H1 (cell line): ENCODE measurements around the gene SUCNR1. TPM values are rescaled to one million over a fixed set of nuclear protein-coding genes. Genes with fewer than 3 reads are reported as not detected.

ENCODE experiments used
- CTCF ChIA-PET: fragments of 300-600 bp; sonication (Branson Sonifier 250); formaldehyde crosslinking; loops from one replicate; lab custom pipeline; 2021; ENCODE audit not compliant: partially characterized antibody; lab: Charles Lee
- POLR2A ChIA-PET: fragments of 300-600 bp; sonication (Branson Sonifier 250); formaldehyde crosslinking; loops from one replicate; lab custom pipeline; 2021; ENCODE audit warnings: inconsistent platforms; ENCODE audit not compliant: partially characterized antibody; lab: Charles Lee
- DNase-seq, 2 experiments: peaks; one replicate each; pipeline versions ENCODE4 v3.0.0 to v3.0.0-alpha.2; 2010 to 2022; ENCODE audit warnings: low spot score in 2 of 2, low read depth in 1 of 2, mixed read lengths in 1 of 2
- FAIRE-seq: peaks from 2 replicates; lab custom pipeline; 2011; peaks lifted over from hg19 to GRCh38; lab: Jason Lieb, UNC
- H2AFZ ChIP-seq: 2 replicates; pipeline ENCODE4 v1.8.1; 2012; ENCODE audit warnings: low read length, inconsistent platforms
- H2AK5ac ChIP-seq: 2 replicates; pipeline ENCODE4 v1.6.1; 2013; ENCODE audit warnings: low read depth, low read length
- H2BK120ac ChIP-seq: replicated peaks from 2 replicates; pipeline ENCODE3; 2013; ENCODE audit warnings: low read depth, low read length, inconsistent platforms
- H2BK12ac ChIP-seq: 2 replicates; pipeline ENCODE4 v1.6.1; 2013; ENCODE audit warnings: low read depth, low read length
- H2BK15ac ChIP-seq: 2 replicates; pipeline ENCODE4 v1.6.1; 2013; ENCODE audit warnings: low read length
- H2BK20ac ChIP-seq: 2 replicates; pipeline ENCODE4 v1.6.1; 2013; ENCODE audit warnings: low read length
- H2BK5ac ChIP-seq: 2 replicates; pipeline ENCODE4 v1.6.1; 2013; ENCODE audit warnings: low read depth, low read length
- H3K14ac ChIP-seq: 2 replicates; pipeline ENCODE4 v1.6.1; 2013; ENCODE audit warnings: inconsistent platforms; ENCODE audit not compliant: insufficient read length
- H3K18ac ChIP-seq: 2 replicates; pipeline ENCODE4 v1.6.1; 2013; ENCODE audit warnings: low read length; ENCODE audit errors: extremely low read depth
- H3K23ac ChIP-seq: 2 replicates; pipeline ENCODE4 v1.6.1; 2013; ENCODE audit warnings: inconsistent platforms; ENCODE audit not compliant: insufficient read length
- H3K23me2 ChIP-seq: 2 replicates; pipeline ENCODE4 v1.6.1; 2013; ENCODE audit warnings: low read depth, low read length
- H3K27ac ChIP-seq: 2 replicates; pipeline ENCODE4 v1.6.1; 2011; ENCODE audit warnings: low read depth, low read length, inconsistent platforms
- H3K27me3 ChIP-seq, 4 experiments: replicated peaks in 1 of 4; 1 replicate in 1 of 4; 2 replicates in 3 of 4; pipeline versions ENCODE4 v1.6.1 to v1.8.1; 2011 to 2013; ENCODE audit warnings: low read length in 3 of 4, mild to moderate bottlenecking in 3 of 4, inconsistent platforms in 2 of 4, mixed read lengths in 2 of 4, moderate library complexity in 1 of 4; ENCODE audit not compliant: control insufficient read depth in 3 of 4, insufficient read depth in 3 of 4; ENCODE audit errors: extremely low read depth in 1 of 4
- H3K36me3 ChIP-seq, 4 experiments: 2 replicates each; pipeline versions ENCODE4 v1.6.1 to v1.8.1; 2011 to 2013; ENCODE audit warnings: mild to moderate bottlenecking in 4 of 4, low read length in 3 of 4, moderate library complexity in 2 of 4, control low read depth in 1 of 4, inconsistent platforms in 1 of 4; ENCODE audit not compliant: insufficient read depth in 4 of 4, control insufficient read depth in 2 of 4
- H3K4ac ChIP-seq: replicated peaks from 2 replicates; pipeline ENCODE3; 2013; ENCODE audit warnings: low read length, low read depth, mixed read lengths, inconsistent platforms; ENCODE audit not compliant: insufficient read length
- H3K4me1 ChIP-seq, 4 experiments: replicated peaks in 1 of 4; 1 replicate in 1 of 4; 2 replicates in 3 of 4; pipeline versions ENCODE4 v1.6.1 to v1.8.1; 2011 to 2013; ENCODE audit warnings: low read length in 3 of 4, inconsistent platforms in 2 of 4, mixed read lengths in 1 of 4; ENCODE audit not compliant: insufficient read depth in 4 of 4, control insufficient read depth in 3 of 4
- H3K4me2 ChIP-seq, 2 experiments: 2 replicates each; pipeline versions ENCODE4 v1.6.1 to v1.8.1; 2011 to 2013; ENCODE audit warnings: low read depth in 2 of 2, low read length in 2 of 2, control low read depth in 1 of 2, inconsistent platforms in 1 of 2, mild to moderate bottlenecking in 1 of 2; ENCODE audit not compliant: insufficient read depth in 1 of 2
- H3K4me3 ChIP-seq, 4 experiments: fragments of 200-600, 300-600 bp in 1 of 4; sonication (generic), shearing (Covaris generic), sonication (Bioruptor Twin) in 1 of 4; 2 replicates each; pipeline versions ENCODE4 v1.5.1 to v1.8.1; 2011 to 2016; ENCODE audit warnings: low read length in 4 of 4, low read depth in 3 of 4, control low read depth in 2 of 4, inconsistent platforms in 2 of 4, mild to moderate bottlenecking in 2 of 4, mixed read lengths in 1 of 4, moderate library complexity in 1 of 4; ENCODE audit not compliant: insufficient read depth in 2 of 4; ENCODE audit errors: extremely low read depth in 1 of 4
- H3K56ac ChIP-seq: replicated peaks from 2 replicates; pipeline ENCODE3; 2013; ENCODE audit warnings: low read depth, mild to moderate bottlenecking, mixed read lengths, low read length, inconsistent platforms; ENCODE audit not compliant: insufficient read length
- H3K79me1 ChIP-seq: 2 replicates; pipeline ENCODE4 v1.6.1; 2013; ENCODE audit warnings: low read depth, low read length, control low read depth
- H3K79me2 ChIP-seq, 2 experiments: 2 replicates each; pipeline versions ENCODE4 v1.6.1 to v1.8.1; 2012 to 2013; ENCODE audit warnings: low read length in 2 of 2, mild to moderate bottlenecking in 2 of 2, inconsistent platforms in 1 of 2; ENCODE audit not compliant: insufficient read depth in 2 of 2, control insufficient read depth in 1 of 2
- H3K9ac ChIP-seq, 4 experiments: replicated peaks in 1 of 4; 1 replicate in 1 of 4; 2 replicates in 3 of 4; pipeline versions ENCODE4 v1.6.1 to v1.8.1; 2011 to 2013; ENCODE audit warnings: low read depth in 3 of 4, low read length in 3 of 4, control low read depth in 2 of 4, mild to moderate bottlenecking in 2 of 4, moderate library complexity in 2 of 4, inconsistent platforms in 1 of 4; ENCODE audit errors: extremely low read depth in 1 of 4
- H3K9me3 ChIP-seq, 2 experiments: 2 replicates each; pipeline versions ENCODE4 v1.6.1 to v1.8.1; 2012 to 2013; ENCODE audit warnings: mild to moderate bottlenecking in 2 of 2, moderate library complexity in 2 of 2, control low read depth in 1 of 2, inconsistent platforms in 1 of 2, low read depth in 1 of 2, low read length in 1 of 2, mixed read lengths in 1 of 2; ENCODE audit not compliant: insufficient read depth in 2 of 2
- H4K20me1 ChIP-seq, 2 experiments: replicated peaks in 1 of 2; 2 replicates each; pipeline versions ENCODE3 to v1.8.1; 2011 to 2013; ENCODE audit warnings: inconsistent platforms in 2 of 2, low read length in 2 of 2, mild to moderate bottlenecking in 1 of 2; ENCODE audit not compliant: insufficient read depth in 2 of 2, control insufficient read depth in 1 of 2
- H4K5ac ChIP-seq: 2 replicates; pipeline ENCODE4 v1.6.1; 2013; ENCODE audit warnings: low read length, low read depth, mixed read lengths, inconsistent platforms; ENCODE audit not compliant: insufficient read length
- H4K8ac ChIP-seq: 2 replicates; pipeline ENCODE4 v1.8.0; 2013; ENCODE audit warnings: mild to moderate bottlenecking, moderate library complexity, low read length, inconsistent platforms; ENCODE audit not compliant: insufficient read depth; ENCODE audit errors: extremely low read depth
- H4K91ac ChIP-seq: replicated peaks from 2 replicates; pipeline ENCODE3; 2013; ENCODE audit warnings: low read length, mixed read lengths, inconsistent platforms; ENCODE audit not compliant: insufficient read length
- BACH1 ChIP-seq: IDR thresholded peaks from 2 replicates; pipeline ENCODE4 v1.6.1; 2012; ENCODE audit warnings: low read length, improper control_type of control experiment
- HDAC2 ChIP-seq, 2 experiments: fragments of 300-600 bp in 1 of 2; sonication (generic) in 1 of 2; IDR thresholded peaks; 2 replicates each; pipeline ENCODE4 v1.6.1; 2011 to 2012; ENCODE audit warnings: low read depth in 2 of 2, low read length in 2 of 2, mild to moderate bottlenecking in 2 of 2, moderate library complexity in 2 of 2, borderline replicate concordance in 1 of 2, inconsistent platforms in 1 of 2
- WGBS, 2 experiments: shearing (Covaris generic) in 1 of 2; methylation state at CpG; one replicate each; pipeline versions ENCODE4 v1.1.6 to v1.1.7; 2013 to 2015; ENCODE audit warnings: low lambda C conversion rate in 2 of 2, mixed read lengths in 2 of 2, inconsistent platforms in 1 of 2, low coverage in 1 of 2, missing lambda C conversion rate in 1 of 2; ENCODE audit not compliant: insufficient replicate concordance in 2 of 2, insufficient coverage in 1 of 2, insufficient read length in 1 of 2; ENCODE audit errors: extremely low coverage in 1 of 2, missing lambda C conversion rate in 1 of 2; 5-methylcytosine and 5-hydroxymethylcytosine counted together
- polyA plus RNA-seq, 7 experiments: library from polyadenylated mRNA; depleted of rRNA in 3 of 7; stranded (reverse) in 5 of 7; unstranded in 2 of 7; fragments of >200 nt in 5 of 7; fragments of 200-250 nt in 2 of 7; gene quantifications; 1 replicate in 5 of 7; 2 replicates in 1 of 7; 4 replicates in 1 of 7; pipeline versions ENCODE4 v1.2.1 to v1.2.3, GENCODE V29; 2011 to 2013; ENCODE audit warnings: missing spikeins in 2 of 7, mixed read lengths in 2 of 7
- total RNA-seq: library from RNA; stranded (reverse); fragmentation: NEBNext Ultra II Directional; extraction: Animal tissue kit (Norgen Biotek cat#: 25700); gene quantifications from 2 replicates; pipeline ENCODE4 v1.2.1, GENCODE V29; 2021

SUCNR1 gene
- total and polyA plus RNA-seq, 2 of the 8 experiments (the other 6 are each of a cell fraction or from before 2014, with no cell fraction given), result not detected

GRCh38 chr3:151896246-151897012, 23.0 kb downstream of the SUCNR1 start:
- no peaks in the 10 kb centered on the region for H3K9me3 ChIP-seq
- H3K4me2 ChIP-seq, result no peak overlapping the region
- H4K8ac ChIP-seq, result no peak overlapping the region
- H3K27me3 ChIP-seq, result peaks cover 0 to 1% (median 0%) of the 10 kb centered on the region in 4 experiments; a peak in 1 of 7 replicates
- no peak for FAIRE-seq
- no peak overlapping the region for H3K18ac ChIP-seq
- H2BK15ac ChIP-seq, result no peak overlapping the region
- H2AK5ac ChIP-seq, result no peak overlapping the region
- H3K4me1 ChIP-seq, result peaks cover 0 to 2% (median under 1%) of the 10 kb centered on the region in 4 experiments; a peak in 2 of 7 replicates
- TF ChIP-seq BACH1 (no peak), HDAC2 (IDR thresholded peaks at IDR 0.05; ENCODE audit: borderline replicate concordance in 1 of 2, low read depth in 2 of 2, low read length in 2 of 2) (no peak)
- TF ChIP-seq, all 59 proteins: peak for 0
- WGBS, 2 experiments, result 86% methylated on average over 4 of the region's 4 CpGs; no CpG with 5 or more reads in 1 of the 2 experiments
- Histone ChIP-seq H3K56ac (no peak overlapping the region), H3K36me3 (no peaks in the 10 kb centered on the region), H3K23me2 (no peaks in the 10 kb centered on the region), H3K9ac (no peak overlapping the region), H2BK20ac (no peak overlapping the region), H2BK12ac (no peak overlapping the region), H3K79me1 (no peaks in the 10 kb centered on the region), H2BK5ac (no peak overlapping the region), H4K5ac (no peak overlapping the region), H2BK120ac (no peak overlapping the region), H3K4me3 (no peak overlapping the region), H3K4ac (no peak overlapping the region), H4K91ac (no peak overlapping the region), H3K14ac (no peak overlapping the region), H2AFZ (no peak overlapping the region), H3K27ac (no peak overlapping the region), H3K79me2 (no peaks in the 10 kb centered on the region), H3K23ac (no peak overlapping the region), H4K20me1 (no peaks in the 10 kb centered on the region)
- POLR2A ChIA-PET, result no interaction called here
- no peak for DNase-seq
- CTCF ChIA-PET, result no interaction called here
